ENCODE data around the gene FBH1. TPM values are rescaled to one million over a fixed set of nuclear protein-coding genes. Genes with fewer than 3 reads are reported as not detected.

FBH1 gene
- polyA plus RNA-seq, 1 donor from 2014 or later, result 41.1 TPM

GRCh38 chr10:5935628-5936027, 45.6 kb downstream of the FBH1 start:
- Histone ChIP-seq H3K79me2 (replicated peaks; ENCODE audit: insufficient read depth, low read length) (no peaks in the 10 kb centered on the region), H3K9me3 (ENCODE audit: low read length) (no peaks in the 10 kb centered on the region), H3F3A (ENCODE audit: insufficient read depth, low read length, poor library complexity, severe bottlenecking) (no peaks in the 10 kb centered on the region), H4K20me1 (ENCODE audit: insufficient read depth) (no peaks in the 10 kb centered on the region), H2AFZ (ENCODE audit: low read depth, low read length) (no peak overlapping the region), H3K27ac (ENCODE audit: low read length) (no peak overlapping the region), H3K36me3 (ENCODE audit: insufficient read depth, low read length) (no peaks in the 10 kb centered on the region), H3K27me3 (ENCODE audit: insufficient read depth, low read depth, low read length) (no peaks in the 10 kb centered on the region), H3K4me2 (ENCODE audit: low read length) (no peak overlapping the region), H3K9ac (ENCODE audit: low read length) (no peak overlapping the region), H3K9me2 (ENCODE audit: insufficient read depth, low read length) (no peaks in the 10 kb centered on the region), H3K4me3 (ENCODE audit: low read length) (no peak overlapping the region)
- no peak for TF ChIP-seq EZH2 (IDR thresholded peaks at IDR 0.05; ENCODE audit: borderline replicate concordance, insufficient read depth, low read length, poor library complexity, severe bottlenecking)
- no peak for TF ChIP-seq MXI1 (conservative IDR thresholded peaks at IDR 0.05; ENCODE audit: poor library complexity, severe bottlenecking)
- TF ChIP-seq REST (IDR thresholded peaks at IDR 0.05; ENCODE audit: borderline replicate concordance), result no peak
- TF ChIP-seq, protein P1, sequence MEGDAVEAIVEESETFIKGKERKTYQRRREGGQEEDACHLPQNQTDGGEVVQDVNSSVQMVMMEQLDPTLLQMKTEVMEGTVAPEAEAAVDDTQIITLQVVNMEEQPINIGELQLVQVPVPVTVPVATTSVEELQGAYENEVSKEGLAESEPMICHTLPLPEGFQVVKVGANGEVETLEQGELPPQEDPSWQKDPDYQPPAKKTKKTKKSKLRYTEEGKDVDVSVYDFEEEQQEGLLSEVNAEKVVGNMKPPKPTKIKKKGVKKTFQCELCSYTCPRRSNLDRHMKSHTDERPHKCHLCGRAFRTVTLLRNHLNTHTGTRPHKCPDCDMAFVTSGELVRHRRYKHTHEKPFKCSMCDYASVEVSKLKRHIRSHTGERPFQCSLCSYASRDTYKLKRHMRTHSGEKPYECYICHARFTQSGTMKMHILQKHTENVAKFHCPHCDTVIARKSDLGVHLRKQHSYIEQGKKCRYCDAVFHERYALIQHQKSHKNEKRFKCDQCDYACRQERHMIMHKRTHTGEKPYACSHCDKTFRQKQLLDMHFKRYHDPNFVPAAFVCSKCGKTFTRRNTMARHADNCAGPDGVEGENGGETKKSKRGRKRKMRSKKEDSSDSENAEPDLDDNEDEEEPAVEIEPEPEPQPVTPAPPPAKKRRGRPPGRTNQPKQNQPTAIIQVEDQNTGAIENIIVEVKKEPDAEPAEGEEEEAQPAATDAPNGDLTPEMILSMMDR (IDR thresholded peaks at IDR 0.05; ENCODE audit: poor library complexity, severe bottlenecking), result no peak
- TF ChIP-seq SMC3 (conservative IDR thresholded peaks at IDR 0.05; ENCODE audit: poor library complexity), result no peak
- no peak for TF ChIP-seq RAD21 (conservative IDR thresholded peaks at IDR 0.05)
- TF ChIP-seq EP300 (conservative IDR thresholded peaks at IDR 0.05; ENCODE audit: poor library complexity, severe bottlenecking), result no peak
- no peak for TF ChIP-seq POLR2AphosphoS5 (IDR thresholded peaks at IDR 0.05)

DNA sequence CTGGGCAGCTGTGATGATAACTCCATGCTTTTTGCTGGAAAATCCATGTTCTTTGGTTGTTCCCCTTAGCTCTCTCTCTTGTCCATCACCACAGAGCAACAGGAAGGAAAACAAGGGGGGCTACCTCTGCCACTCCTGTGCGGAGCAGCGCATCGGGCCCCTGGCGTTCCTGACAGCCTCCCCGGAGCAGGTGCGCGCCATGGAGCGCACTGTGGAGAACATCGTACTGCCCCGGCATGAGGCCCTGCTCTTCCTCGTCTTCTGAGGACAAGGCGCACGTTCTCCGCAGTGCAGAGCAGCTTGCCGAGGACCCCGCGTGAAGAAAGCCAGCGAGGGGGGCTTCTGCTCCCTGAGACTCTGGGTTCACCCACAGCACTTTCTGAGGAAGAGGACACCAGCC, 47.0 kb downstream of the FBH1 start:
- H3F3A ChIP-seq (ENCODE audit: insufficient read depth, low read length, poor library complexity, severe bottlenecking), result no peaks in the 10 kb centered on the region
- H3K36me3 ChIP-seq (ENCODE audit: insufficient read depth, low read length), result no peaks in the 10 kb centered on the region
- no peak for TF ChIP-seq TAF1 (IDR thresholded peaks at IDR 0.05; ENCODE audit: low read depth)
- no peak for TF ChIP-seq EZH2 (IDR thresholded peaks at IDR 0.05; ENCODE audit: borderline replicate concordance, insufficient read depth, low read length, poor library complexity, severe bottlenecking)
- no peak for TF ChIP-seq MXI1 (conservative IDR thresholded peaks at IDR 0.05; ENCODE audit: poor library complexity, severe bottlenecking)
- TF ChIP-seq, protein P1 (IDR thresholded peaks at IDR 0.05; ENCODE audit: poor library complexity, severe bottlenecking), result no peak
- TF ChIP-seq EP300 (conservative IDR thresholded peaks at IDR 0.05; ENCODE audit: poor library complexity, severe bottlenecking), result no peak
- TF ChIP-seq RAD21 (conservative IDR thresholded peaks at IDR 0.05), result no peak
- no peak for TF ChIP-seq SMC3 (conservative IDR thresholded peaks at IDR 0.05; ENCODE audit: poor library complexity)
- no peak for TF ChIP-seq REST (IDR thresholded peaks at IDR 0.05; ENCODE audit: borderline replicate concordance)
- TF ChIP-seq POLR2AphosphoS5 (IDR thresholded peaks at IDR 0.05), result no peak
- H3K27ac ChIP-seq (ENCODE audit: low read length), result no peak overlapping the region
- no peak overlapping the region for H3K9ac ChIP-seq (ENCODE audit: low read length)
- H3K4me3 ChIP-seq (ENCODE audit: low read length), result no peak overlapping the region
- H3K9me3 ChIP-seq (ENCODE audit: low read length), result no peaks in the 10 kb centered on the region
- no peaks in the 10 kb centered on the region for H3K79me2 ChIP-seq (replicated peaks; ENCODE audit: insufficient read depth, low read length)
- no peak overlapping the region for H2AFZ ChIP-seq (ENCODE audit: low read depth, low read length)
- H3K9me2 ChIP-seq (ENCODE audit: insufficient read depth, low read length), result no peaks in the 10 kb centered on the region
- H4K20me1 ChIP-seq (ENCODE audit: insufficient read depth), result no peaks in the 10 kb centered on the region
- no peaks in the 10 kb centered on the region for H3K27me3 ChIP-seq (ENCODE audit: insufficient read depth, low read depth, low read length)
- H3K4me2 ChIP-seq (ENCODE audit: low read length), result no peak overlapping the region

All from neural cell (in vitro differentiated cells).